NB4 (cell line): ENCODE results near the gene IL10.
"Not testable (repeated sequence)": the region's sequence is repeated elsewhere in the genome, so short reads cannot be mapped to it uniquely, and the experiment has no call there.

Source experiments
- DNase-seq: peaks from one replicate; pipeline ENCODE4 v3.0.0; 2010; ENCODE audit warnings: low read depth
- H3K4me3 ChIP-seq: one replicate; pipeline ENCODE4 v1.5.1; 2011; ENCODE audit warnings: mild to moderate bottlenecking, low read depth, low read length, moderate library complexity
- CTCF ChIP-seq: IDR thresholded peaks from one replicate; pipeline ENCODE4 v1.5.1; 2012; ENCODE audit warnings: low read depth, low read length
- MAX ChIP-seq: IDR thresholded peaks from 2 replicates; pipeline ENCODE4 v1.6.1; 2011; ENCODE audit warnings: low read depth, low read length
- MYC ChIP-seq: IDR thresholded peaks from 2 replicates; pipeline ENCODE4 v1.6.1; 2011; ENCODE audit warnings: low read depth, low read length
- POLR2A ChIP-seq: IDR thresholded peaks from 2 replicates; pipeline ENCODE4 v1.6.1; 2011; ENCODE audit warnings: mild to moderate bottlenecking; ENCODE audit not compliant: insufficient read length; ENCODE audit errors: extremely low read depth

IL10 gene

GRCh38 chr1:206766251-206766856, 5.9 kb downstream of the IL10 start:
- peak; percentile 32; the same call in 1 of the 2 replicates for TF ChIP-seq MYC
- no peak for TF ChIP-seq CTCF
- TF ChIP-seq MAX: peak; percentile 46
- no peak for TF ChIP-seq POLR2A
- H3K4me3 ChIP-seq: no peak overlapping the region
- peak; percentile 94 for DNase-seq

GRCh38 chr1:206765771-206766170, 6.5 kb downstream of the IL10 start:
- DNase-seq: peak; percentile 26

GRCh38 chr1:206762741-206763364, 9.4 kb downstream of the IL10 start:
- H3K4me3 ChIP-seq, DNase-seq: not testable (repeated sequence)

More at GRCh38 chr1:206765771-206766170, 6.5 kb downstream of the IL10 start:
- not testable (repeated sequence) for H3K4me3 ChIP-seq

- DNase-seq: no peak
- TF ChIP-seq POLR2A (no peak), CTCF (no peak), MYC (no peak), MAX (no peak)
- H3K4me3 ChIP-seq: no peak overlapping the region
Measured at GRCh38 chr1:206761159-206761768, 11.0 kb downstream of the IL10 start.

- no peak for DNase-seq
- TF ChIP-seq MAX (no peak), MYC (no peak), CTCF (no peak), POLR2A (no peak)
Measured at GRCh38 chr1:206760590-206760989, 11.7 kb downstream of the IL10 start.

GRCh38 chr1:206757524-206758266, 14.6 kb downstream of the IL10 start:
- peak; percentile 70 for DNase-seq
- no peak for TF ChIP-seq MAX
- no peak for TF ChIP-seq POLR2A
- TF ChIP-seq MYC: 0 out of 2 replicates have a peak, but pooled peaks have one; percentile 10
- peak overlapping the region; percentile 16 for H3K4me3 ChIP-seq

More at GRCh38 chr1:206760590-206760989, 11.7 kb downstream of the IL10 start:
- H3K4me3 ChIP-seq: no peak overlapping the region

GRCh38 chr1:206754011-206754410, 18.3 kb downstream of the IL10 start:
- H3K4me3 ChIP-seq: no peak overlapping the region
- DNase-seq: no peak
- TF ChIP-seq MAX (no peak), CTCF (no peak), POLR2A (no peak)
